HCT116 (cell line): ENCODE measurements around the gene RFX3. TPM values are rescaled to one million over a fixed set of nuclear protein-coding genes. Genes with fewer than 3 reads are reported as not detected.

Experiments
- ATAC-seq: fragments of 200-7000 bp; cut with Tn5 transposase; 2 replicates; pipeline ENCODE4 v1.9.1; 2020; ENCODE audit warnings: mild to moderate bottlenecking, moderate library complexity
- BruUV-seq: library from RNA; stranded (reverse); fragments of 400-500 nt; replicated peaks from 2 replicates; lab custom pipeline; 2021; lab: Mats Ljungman, UMichigan
- CTCF ChIA-PET: fragments of 300-600 bp; sonication (Branson Sonifier 250); formaldehyde crosslinking; loops from one replicate; lab custom pipeline; 2021; ENCODE audit warnings: antibody characterized with exemption; lab: Charles Lee
- POLR2A ChIA-PET: fragments of 300-600, 350-600 bp; sonication (Branson Sonifier 250); formaldehyde crosslinking; loops from one replicate; lab custom pipeline; 2021; ENCODE audit warnings: antibody characterized with exemption; lab: Charles Lee
- RAD21 ChIA-PET, 2 experiments: fragments of 300-600 bp; sonication (Branson Sonifier 250); formaldehyde crosslinking; loops; one replicate each; lab custom pipeline; 2023; ENCODE audit warnings: low total read pairs in 2 of 2; ENCODE audit not compliant: uncharacterized antibody in 2 of 2, unreplicated experiment in 2 of 2, low non-redundant PET in 1 of 2; lab: Charles Lee
- DNase-seq: peaks from one replicate; pipeline ENCODE4 v3.0.0-alpha.2; 2010; ENCODE audit warnings: low read depth, low spot score
- H2AFZ ChIP-seq: fragments of 200-600 bp; shearing (Covaris generic), sonication (generic); 2 replicates; pipeline ENCODE4 v1.6.1; 2017; ENCODE audit warnings: low read depth, mixed run types, mixed read lengths, antibody characterized with exemption, low read length; ENCODE audit not compliant: poor library complexity, severe bottlenecking
- H3K27ac ChIP-seq: 2 replicates; pipeline ENCODE4 v1.5.1; 2012; ENCODE audit warnings: low read depth, low read length
- H3K27me3 ChIP-seq: fragments of 200-600 bp; sonication (generic); 2 replicates; pipeline ENCODE4 v1.6.1; 2016; ENCODE audit warnings: mixed run types, low read length, mixed read lengths; ENCODE audit not compliant: insufficient read depth
- H3K36me3 ChIP-seq, 2 experiments: fragments of 200-500 bp in 1 of 2; fragments of 200-600 bp in 1 of 2; sonication (Bioruptor generic) in 1 of 2; sonication (generic) in 1 of 2; 2 replicates each; pipeline versions ENCODE4 v1.5.1 to v1.6.1; 2014 to 2016; ENCODE audit warnings: low read length in 2 of 2, inconsistent platforms in 1 of 2, mixed read lengths in 1 of 2, mixed run types in 1 of 2; ENCODE audit not compliant: insufficient read depth in 2 of 2, control insufficient read depth in 1 of 2
- H3K4me1 ChIP-seq, 2 experiments: fragments of 200-600 bp in 1 of 2; sonication (generic) in 1 of 2; 2 replicates each; pipeline versions ENCODE4 v1.5.1 to v1.6.1; 2012 to 2017; ENCODE audit warnings: low read length in 2 of 2, inconsistent platforms in 1 of 2, mild to moderate bottlenecking in 1 of 2, mixed read lengths in 1 of 2, mixed run types in 1 of 2, moderate library complexity in 1 of 2; ENCODE audit not compliant: insufficient read depth in 2 of 2, control insufficient read depth in 1 of 2
- H3K4me2 ChIP-seq: fragments of 200-600 bp; sonication (generic); 2 replicates; pipeline ENCODE4 v1.6.1; 2017; ENCODE audit warnings: mixed run types, low read length, mixed read lengths
- H3K4me3 ChIP-seq, 2 experiments: fragments of 200-600 bp in 1 of 2; sonication (generic) in 1 of 2; replicated peaks in 1 of 2; 2 replicates each; pipeline ENCODE4 v1.5.1; 2011 to 2016; ENCODE audit warnings: low read length in 2 of 2, control low read depth in 1 of 2, low read depth in 1 of 2, mild to moderate bottlenecking in 1 of 2, mixed read lengths in 1 of 2, mixed run types in 1 of 2
- H3K79me2 ChIP-seq: fragments of 200-600 bp; sonication (generic); 2 replicates; pipeline ENCODE4 v1.6.1; 2017; ENCODE audit warnings: mild to moderate bottlenecking, mixed run types, low read length, moderate library complexity, mixed read lengths; ENCODE audit not compliant: insufficient read depth
- H3K9ac ChIP-seq: fragments of 200-600 bp; sonication (generic); 2 replicates; pipeline ENCODE4 v1.6.1; 2016; ENCODE audit warnings: low read length, mixed read lengths
- H3K9me2 ChIP-seq: fragments of 200-600 bp; sonication (generic), shearing (Covaris generic); 2 replicates; pipeline ENCODE4 v1.6.1; 2017; ENCODE audit warnings: mixed run types, mild to moderate bottlenecking, moderate library complexity; ENCODE audit not compliant: insufficient read depth
- H3K9me3 ChIP-seq, 2 experiments: fragments of 200-500 bp in 1 of 2; fragments of 200-600 bp in 1 of 2; sonication (Bioruptor generic) in 1 of 2; sonication (generic) in 1 of 2; 2 replicates each; pipeline ENCODE4 v1.6.1; 2014 to 2017; ENCODE audit warnings: low read length in 2 of 2, mixed read lengths in 2 of 2, inconsistent platforms in 1 of 2, low read depth in 1 of 2, mild to moderate bottlenecking in 1 of 2, mixed run types in 1 of 2, moderate library complexity in 1 of 2; ENCODE audit not compliant: control insufficient read depth in 1 of 2, insufficient read depth in 1 of 2
- H4K20me1 ChIP-seq: fragments of 200-600 bp; sonication (generic), shearing (Covaris generic); 2 replicates; pipeline ENCODE4 v1.6.1; 2017; ENCODE audit warnings: mixed run types, mild to moderate bottlenecking, moderate library complexity; ENCODE audit not compliant: insufficient read depth
- ATF3 ChIP-seq: IDR thresholded peaks from 2 replicates; pipeline ENCODE4 v1.6.1; 2012
- EGR1 ChIP-seq: IDR thresholded peaks from 2 replicates; pipeline ENCODE4 v1.6.1; 2012; ENCODE audit warnings: low read depth
- EZH2 ChIP-seq: fragments of 200-600 bp; sonication (generic); IDR thresholded peaks from 2 replicates; pipeline ENCODE4 v1.6.1; 2017; ENCODE audit warnings: antibody characterized with exemption, mixed run types
- FOSL1 ChIP-seq: IDR thresholded peaks from 2 replicates; pipeline ENCODE4 v1.6.1; 2012; ENCODE audit warnings: low read depth
- JUND ChIP-seq: IDR thresholded peaks from 2 replicates; pipeline ENCODE4 v1.6.1; 2012
- MAX ChIP-seq: IDR thresholded peaks from 2 replicates; pipeline ENCODE4 v1.6.1; 2012
- RAD21 ChIP-seq: IDR thresholded peaks from 2 replicates; pipeline ENCODE4 v1.6.1; 2012; ENCODE audit warnings: low read depth, mild to moderate bottlenecking
- TCF7L2 ChIP-seq: IDR thresholded peaks from 2 replicates; pipeline ENCODE4 v1.7.0; 2011; ENCODE audit warnings: borderline replicate concordance, inconsistent platforms; ENCODE audit not compliant: insufficient read depth, insufficient read length; ENCODE audit errors: extremely low read depth
- YY1 ChIP-seq: IDR thresholded peaks from 2 replicates; pipeline ENCODE4 v1.6.1; 2011; ENCODE audit warnings: low read length, low read depth, moderate library complexity, mild to moderate bottlenecking; ENCODE audit not compliant: insufficient replicate concordance; ENCODE audit errors: extremely low read depth
- ZFX ChIP-seq: fragments of 450-650 bp; IDR thresholded peaks from 2 replicates; pipeline ENCODE4 v1.6.1; 2017
- intact Hi-C: fragments of 100-400 bp; cut with micrococcal nuclease; formaldehyde crosslinking; loops from 2 replicates; pipeline ENCODE4 v1.10.0; 2022
- total RNA-seq: library from RNA; stranded (reverse); gene quantifications from one replicate; pipeline ENCODE4 v1.2.1, GENCODE V29; 2021; ENCODE audit not compliant: unreplicated experiment
- TF ChIP-seq, protein P1 (sequence below), 3 experiments: fragments of 200-600 bp in 1 of 3; sonication (generic) in 1 of 3; IDR thresholded peaks in 2 of 3; conservative IDR thresholded peaks in 1 of 3; 2 replicates each; pipeline ENCODE4 v1.5.1; 2012 to 2017; ENCODE audit warnings: low read depth in 2 of 3, low read length in 2 of 3, antibody characterized with exemption in 1 of 3, borderline replicate concordance in 1 of 3, control low read depth in 1 of 3, mild to moderate bottlenecking in 1 of 3, mixed read lengths in 1 of 3, mixed run types in 1 of 3, moderate library complexity in 1 of 3; ENCODE audit not compliant: insufficient read depth in 1 of 3
- TF ChIP-seq, protein P2 (sequence below): IDR thresholded peaks from 2 replicates; pipeline ENCODE4 v1.6.1; 2012; ENCODE audit warnings: low read depth

Gene RFX3
- total RNA-seq, 1 experiment from 2014 or later, result 11.8 TPM

GRCh38 chr9:3214741-3215140 lies 311.1 kb downstream of the RFX3 start:
- Histone ChIP-seq H3K9me2 (no peaks in the 10 kb centered on the region), H3K27ac (no peak overlapping the region), H3K9me3 (no peaks in the 10 kb centered on the region), H2AFZ (no peak overlapping the region), H3K9ac (no peak overlapping the region)
- no peak for ATAC-seq
- POLR2A ChIA-PET, result no interaction called here
- no peak for TF ChIP-seq ZFX
- TF ChIP-seq, all 23 proteins: peak for 0
- H3K4me3 ChIP-seq, result no peak overlapping the region
- peaks cover 12% of the 10 kb centered on the region; the same call in 1 of the 2 replicates for H3K27me3 ChIP-seq
- no peaks in the 10 kb centered on the region for H4K20me1 ChIP-seq
- no TSS peak for BruUV-seq
- no peaks in the 10 kb centered on the region for H3K79me2 ChIP-seq
- no peaks in the 10 kb centered on the region for H3K4me1 ChIP-seq
- H3K36me3 ChIP-seq, result no peaks in the 10 kb centered on the region
- ChIA-PET RAD21 (no interaction called here), CTCF (no interaction called here)
- no peak for DNase-seq
- intact Hi-C loops, result no loop called here
- H3K4me2 ChIP-seq, result no peak overlapping the region

- no peaks in the 10 kb centered on the region for H4K20me1 ChIP-seq
- no peak overlapping the region for H3K4me2 ChIP-seq
- DNase-seq (no peak), ATAC-seq (no peak)
- ChIA-PET POLR2A (no interaction called here), RAD21 (no interaction called here), CTCF (no interaction called here)
- H3K27me3 ChIP-seq, result peaks cover 8% of the 10 kb centered on the region; the same call in 1 of the 2 replicates
- no peaks in the 10 kb centered on the region for H3K4me1 ChIP-seq
- H3K9me3 ChIP-seq, result no peaks in the 10 kb centered on the region
- intact Hi-C loops, result no loop called here
- BruUV-seq, result no TSS peak
- TF ChIP-seq YY1 (no peak), TCF7L2 (no peak), RAD21 (no peak), EGR1 (no peak), JUND (no peak), FOSL1 (no peak), MAX (no peak), EZH2 (no peak), ATF3 (no peak)
- TF ChIP-seq, protein P1, sequence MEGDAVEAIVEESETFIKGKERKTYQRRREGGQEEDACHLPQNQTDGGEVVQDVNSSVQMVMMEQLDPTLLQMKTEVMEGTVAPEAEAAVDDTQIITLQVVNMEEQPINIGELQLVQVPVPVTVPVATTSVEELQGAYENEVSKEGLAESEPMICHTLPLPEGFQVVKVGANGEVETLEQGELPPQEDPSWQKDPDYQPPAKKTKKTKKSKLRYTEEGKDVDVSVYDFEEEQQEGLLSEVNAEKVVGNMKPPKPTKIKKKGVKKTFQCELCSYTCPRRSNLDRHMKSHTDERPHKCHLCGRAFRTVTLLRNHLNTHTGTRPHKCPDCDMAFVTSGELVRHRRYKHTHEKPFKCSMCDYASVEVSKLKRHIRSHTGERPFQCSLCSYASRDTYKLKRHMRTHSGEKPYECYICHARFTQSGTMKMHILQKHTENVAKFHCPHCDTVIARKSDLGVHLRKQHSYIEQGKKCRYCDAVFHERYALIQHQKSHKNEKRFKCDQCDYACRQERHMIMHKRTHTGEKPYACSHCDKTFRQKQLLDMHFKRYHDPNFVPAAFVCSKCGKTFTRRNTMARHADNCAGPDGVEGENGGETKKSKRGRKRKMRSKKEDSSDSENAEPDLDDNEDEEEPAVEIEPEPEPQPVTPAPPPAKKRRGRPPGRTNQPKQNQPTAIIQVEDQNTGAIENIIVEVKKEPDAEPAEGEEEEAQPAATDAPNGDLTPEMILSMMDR (IDR thresholded peaks at IDR 0.05 in 2 of 3, conservative IDR thresholded peaks at IDR 0.05 in 1 of 3; ENCODE audit: borderline replicate concordance in 1 of 3, insufficient read depth in 1 of 3, low read depth in 2 of 3, low read length in 2 of 3), result no peak
- TF ChIP-seq, protein P2, sequence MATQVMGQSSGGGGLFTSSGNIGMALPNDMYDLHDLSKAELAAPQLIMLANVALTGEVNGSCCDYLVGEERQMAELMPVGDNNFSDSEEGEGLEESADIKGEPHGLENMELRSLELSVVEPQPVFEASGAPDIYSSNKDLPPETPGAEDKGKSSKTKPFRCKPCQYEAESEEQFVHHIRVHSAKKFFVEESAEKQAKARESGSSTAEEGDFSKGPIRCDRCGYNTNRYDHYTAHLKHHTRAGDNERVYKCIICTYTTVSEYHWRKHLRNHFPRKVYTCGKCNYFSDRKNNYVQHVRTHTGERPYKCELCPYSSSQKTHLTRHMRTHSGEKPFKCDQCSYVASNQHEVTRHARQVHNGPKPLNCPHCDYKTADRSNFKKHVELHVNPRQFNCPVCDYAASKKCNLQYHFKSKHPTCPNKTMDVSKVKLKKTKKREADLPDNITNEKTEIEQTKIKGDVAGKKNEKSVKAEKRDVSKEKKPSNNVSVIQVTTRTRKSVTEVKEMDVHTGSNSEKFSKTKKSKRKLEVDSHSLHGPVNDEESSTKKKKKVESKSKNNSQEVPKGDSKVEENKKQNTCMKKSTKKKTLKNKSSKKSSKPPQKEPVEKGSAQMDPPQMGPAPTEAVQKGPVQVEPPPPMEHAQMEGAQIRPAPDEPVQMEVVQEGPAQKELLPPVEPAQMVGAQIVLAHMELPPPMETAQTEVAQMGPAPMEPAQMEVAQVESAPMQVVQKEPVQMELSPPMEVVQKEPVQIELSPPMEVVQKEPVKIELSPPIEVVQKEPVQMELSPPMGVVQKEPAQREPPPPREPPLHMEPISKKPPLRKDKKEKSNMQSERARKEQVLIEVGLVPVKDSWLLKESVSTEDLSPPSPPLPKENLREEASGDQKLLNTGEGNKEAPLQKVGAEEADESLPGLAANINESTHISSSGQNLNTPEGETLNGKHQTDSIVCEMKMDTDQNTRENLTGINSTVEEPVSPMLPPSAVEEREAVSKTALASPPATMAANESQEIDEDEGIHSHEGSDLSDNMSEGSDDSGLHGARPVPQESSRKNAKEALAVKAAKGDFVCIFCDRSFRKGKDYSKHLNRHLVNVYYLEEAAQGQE, result no peak
- no peaks in the 10 kb centered on the region for H3K79me2 ChIP-seq
- no peaks in the 10 kb centered on the region for H3K9me2 ChIP-seq
- H3K36me3 ChIP-seq, result no peaks in the 10 kb centered on the region
- H3K9ac ChIP-seq, result no peak overlapping the region
- H3K4me3 ChIP-seq, result no peak overlapping the region
- H2AFZ ChIP-seq, result no peak overlapping the region
- no peak overlapping the region for H3K27ac ChIP-seq
Observed at GRCh38 chr9:3205421-3206095, 320.2 kb downstream of the RFX3 start.
